Activated CD4-positive, alpha-beta T cell treated with anti-CD3 and anti-CD28 coated beads, Interleukin-2, amount 50 U/mL, for 4 hours (primary cell): ENCODE data around the gene UAP1.

ENCODE experiments used
- DNase-seq, 2 experiments: peaks; one replicate each; pipeline ENCODE4 v3.0.0-alpha.2; 2020

UAP1 gene

GRCh38 chr1:162619076-162619475, 57.6 kb downstream of the UAP1 start:
- no peak for DNase-seq

- no peak for DNase-seq
These were observed 59.7 kb downstream of the UAP1 start for GRCh38 chr1:162621256-162621655.

- no peak for DNase-seq
These were observed 64.2 kb downstream of the UAP1 start for GRCh38 chr1:162625679-162626078.

DNA sequence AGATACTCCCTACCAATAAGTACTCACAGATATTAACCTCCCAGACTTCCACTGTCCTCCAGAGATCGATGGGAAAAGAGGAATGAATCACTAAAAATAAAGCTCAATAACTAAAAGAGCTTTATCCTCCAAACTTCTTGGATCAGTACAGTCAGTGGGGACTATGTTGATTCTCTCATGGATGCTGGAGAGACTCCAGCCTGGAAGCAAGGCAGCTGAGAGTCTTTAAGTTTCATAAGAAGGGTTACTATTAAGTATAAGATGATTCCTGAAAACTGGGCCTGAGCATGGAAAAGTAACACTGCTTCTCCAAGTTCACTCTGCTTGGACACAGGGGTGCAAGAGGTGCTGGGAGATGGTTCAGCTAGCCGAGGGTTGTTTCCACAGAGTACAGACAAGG, 64.6 kb downstream of the UAP1 start:
- DNase-seq: no peak

DNA sequence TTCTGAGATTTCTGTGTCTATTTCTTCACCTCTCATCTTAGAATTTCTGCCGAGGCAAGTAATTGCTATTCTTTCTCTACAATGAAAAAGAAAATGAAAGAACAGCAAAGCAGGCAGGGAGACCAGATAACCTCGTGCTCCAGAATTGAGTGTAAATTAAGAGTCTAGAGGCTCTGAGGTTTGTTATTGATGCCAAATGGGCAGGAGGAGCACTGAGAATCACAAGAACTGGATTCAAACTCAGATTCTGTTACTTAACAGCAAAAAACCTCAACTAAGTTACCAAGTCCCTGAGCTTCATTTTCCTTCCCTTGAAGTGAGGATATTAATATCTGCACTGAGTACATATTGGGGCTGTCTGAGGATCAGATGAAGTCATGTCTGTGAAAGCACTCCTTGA, 65.2 kb downstream of the UAP1 start:
- DNase-seq: no peak

- DNase-seq: no peak
These were observed 66.3 kb downstream of the UAP1 start for GRCh38 chr1:162627662-162628296.

GRCh38 chr1:162629077-162629627, 67.6 kb downstream of the UAP1 start:
- DNase-seq: no peak

GRCh38 chr1:162629651-162630050, 68.1 kb downstream of the UAP1 start:
- DNase-seq: no peak

- DNase-seq: no peak
These were observed 70.1 kb downstream of the UAP1 start for GRCh38 chr1:162631546-162632191.

- no peak for DNase-seq
These were observed 70.7 kb downstream of the UAP1 start, which contains the start of gene DDR2 for GRCh38 chr1:162632217-162632666. Gene DDR2, plus strand, starts transcription at chr1:162632464. Its CDS starts 86,600 bp downstream, at chr1:162719064.

GRCh38 chr1:162632698-162633080, 71.2 kb downstream of the UAP1 start:
- DNase-seq: no peak

DNA sequence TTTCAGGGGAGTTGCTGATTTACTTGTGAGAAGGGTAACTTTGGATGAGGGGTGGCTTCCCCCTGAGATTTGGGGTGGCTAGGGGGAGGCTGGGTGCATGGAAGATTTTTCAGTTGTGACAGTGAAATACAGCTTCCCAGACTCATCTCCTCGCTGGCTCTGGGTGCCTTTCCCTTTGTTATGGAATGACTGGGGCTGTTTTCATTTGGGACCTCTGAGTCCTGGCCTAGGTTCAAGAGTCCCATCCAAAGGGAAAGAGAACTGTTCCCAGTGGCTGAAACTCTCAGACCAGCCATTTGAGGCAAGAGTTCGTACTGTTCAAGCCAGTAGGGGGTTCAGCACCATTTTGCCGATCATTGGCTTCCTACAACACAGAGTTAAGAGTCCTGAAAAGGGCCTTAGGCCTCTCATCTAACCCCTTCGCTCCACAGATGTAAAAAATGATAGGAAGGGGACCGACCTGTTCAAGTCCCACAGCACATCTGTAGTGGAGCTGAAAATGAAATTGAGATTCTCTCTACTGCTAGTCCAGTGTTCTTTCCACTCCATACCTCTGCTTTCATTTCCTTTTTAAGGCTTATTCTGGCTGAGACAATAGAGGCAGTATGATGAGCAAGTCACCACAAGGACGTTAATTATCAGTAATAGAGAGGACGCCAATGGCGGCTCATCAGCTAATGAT, 71.7 kb downstream of the UAP1 start:
- no peak for DNase-seq

- DNase-seq: no peak
These were observed 73.9 kb downstream of the UAP1 start for GRCh38 chr1:162635418-162635817.

DNA sequence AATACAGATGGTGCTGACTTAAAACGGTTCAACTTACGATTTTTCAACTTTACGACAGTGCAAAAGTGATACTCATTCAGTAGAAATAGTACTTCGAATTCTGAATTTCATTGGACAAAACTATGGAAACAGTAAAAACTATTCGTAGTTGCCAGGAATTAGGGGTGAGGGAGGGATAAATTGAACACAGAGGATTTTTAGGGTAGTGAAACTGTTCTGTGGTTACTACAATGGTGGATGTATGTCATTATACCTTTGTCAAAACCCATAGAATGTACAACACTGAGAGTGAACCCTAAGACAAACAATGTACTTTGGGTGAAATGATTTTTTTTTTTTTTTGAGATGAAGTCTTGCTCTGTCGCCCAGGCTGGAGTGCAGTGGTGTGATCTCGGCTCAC, 78.2 kb downstream of the UAP1 start:
- no peak for DNase-seq

DNA sequence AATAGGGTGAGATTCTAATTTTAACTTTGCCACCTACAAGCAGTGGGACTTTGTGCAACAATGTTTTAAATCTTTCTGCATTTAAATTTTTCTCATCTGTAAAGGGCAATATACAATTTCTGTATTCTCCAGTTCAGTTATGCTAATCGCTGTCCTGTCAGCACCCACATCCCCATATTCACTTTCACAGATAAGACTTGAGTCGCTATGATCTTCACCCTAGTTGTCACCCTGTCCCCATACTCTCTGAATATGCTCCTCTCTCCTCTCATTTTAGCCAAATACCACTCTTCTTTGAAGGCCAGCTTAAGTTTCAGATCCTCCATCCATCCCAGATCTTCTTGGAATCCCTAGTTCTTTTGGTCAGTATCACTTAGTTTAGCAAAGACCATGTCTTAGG, 79.6 kb downstream of the UAP1 start:
- DNase-seq: no peak

DNA sequence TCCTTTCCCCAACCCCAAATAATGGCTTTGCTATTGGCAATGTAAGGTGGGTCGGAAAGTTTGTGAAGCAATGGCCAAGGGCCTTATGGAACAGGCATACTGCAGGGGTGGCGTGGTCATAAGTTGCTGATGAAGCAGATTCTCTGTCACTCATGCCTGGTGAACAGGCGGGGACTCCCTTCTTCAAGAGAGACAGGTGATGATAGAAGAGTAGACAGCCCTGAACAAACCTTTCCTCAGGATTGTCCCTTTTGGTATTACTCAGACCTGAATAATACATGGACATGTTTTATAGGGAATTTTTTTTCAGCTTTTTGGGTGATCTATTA, 83.4 kb downstream of the UAP1 start:
- no peak for DNase-seq

DNA sequence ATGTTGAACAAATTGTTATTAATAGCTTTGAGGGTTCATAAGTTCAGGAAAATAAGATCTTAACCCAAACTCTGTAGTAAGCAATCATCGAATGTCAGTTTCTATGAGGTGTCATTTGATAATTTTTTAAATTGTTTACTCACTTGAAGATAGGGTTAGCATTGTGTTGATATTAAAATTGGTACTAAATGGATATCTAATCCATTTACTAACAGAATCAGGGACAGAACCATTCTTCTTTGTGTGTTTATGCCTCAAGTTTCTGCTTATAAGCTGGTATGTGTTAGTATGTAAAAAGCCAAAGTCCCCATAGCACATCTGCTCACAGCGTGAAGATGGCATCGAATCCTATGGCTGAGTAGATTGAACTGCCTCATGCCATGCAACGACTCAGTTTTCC, 84.1 kb downstream of the UAP1 start:
- no peak for DNase-seq

- no peak for DNase-seq
These were observed 88.1 kb downstream of the UAP1 start for GRCh38 chr1:162649583-162649982.
